ENCODE data around the gene SARNP.
A peak's percentile ranks its signal among the peaks of the same experiment; 100 is the strongest.

SARNP gene

DNA sequence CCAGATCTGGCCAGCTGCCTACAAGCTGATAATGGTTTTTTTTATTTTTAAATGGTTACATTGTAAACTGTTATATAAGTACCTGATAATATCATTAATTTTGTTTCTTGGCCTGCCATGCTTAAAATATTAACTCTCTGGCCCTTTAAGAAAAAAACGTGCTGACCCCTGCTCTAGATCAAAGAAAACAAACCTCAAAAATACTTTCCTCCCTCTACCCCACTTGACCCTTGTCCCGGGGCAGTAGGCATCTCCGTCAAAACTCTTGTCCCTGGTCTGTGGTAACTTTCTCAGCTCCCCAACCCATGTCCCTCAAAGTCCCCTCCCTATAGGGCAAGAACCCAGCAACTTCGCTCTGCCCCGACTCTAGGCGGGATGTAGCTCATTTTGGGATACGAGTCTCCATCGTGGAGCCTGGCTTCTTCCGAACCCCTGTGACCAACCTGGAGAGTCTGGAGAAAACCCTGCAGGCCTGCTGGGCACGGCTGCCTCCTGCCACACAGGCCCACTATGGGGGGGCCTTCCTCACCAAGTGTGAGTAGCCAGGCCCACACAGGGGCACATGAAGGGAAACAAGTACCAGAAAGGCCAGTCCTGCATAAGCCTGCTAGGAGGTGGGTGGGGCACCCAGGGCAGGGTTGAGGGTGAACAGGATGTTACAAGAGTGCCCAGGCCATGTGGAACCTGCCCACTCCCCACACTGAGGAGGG is 93.9 kb downstream of the SARNP start:
- DNase-seq, result no peak

DNA sequence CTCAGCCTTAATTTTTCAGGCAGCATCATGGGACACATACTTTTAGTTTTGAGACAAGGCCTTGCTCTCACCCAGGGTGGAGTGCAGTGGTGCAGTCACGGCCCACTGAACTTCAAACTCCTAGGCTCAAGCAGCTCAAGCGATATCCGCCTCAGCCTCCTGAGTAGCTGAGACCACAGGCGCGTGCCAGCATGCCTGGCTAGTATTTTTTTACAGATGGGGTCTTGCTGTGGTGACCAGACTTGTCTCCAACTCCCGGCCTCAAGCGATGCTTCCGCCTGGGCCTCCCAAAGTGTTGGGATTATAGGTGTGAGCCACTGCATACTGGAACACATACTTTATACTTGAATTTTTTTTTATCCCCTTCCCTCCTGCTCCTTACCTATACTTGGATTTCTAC is 94.6 kb downstream of the SARNP start:
- DNase-seq, result no peak

DNA sequence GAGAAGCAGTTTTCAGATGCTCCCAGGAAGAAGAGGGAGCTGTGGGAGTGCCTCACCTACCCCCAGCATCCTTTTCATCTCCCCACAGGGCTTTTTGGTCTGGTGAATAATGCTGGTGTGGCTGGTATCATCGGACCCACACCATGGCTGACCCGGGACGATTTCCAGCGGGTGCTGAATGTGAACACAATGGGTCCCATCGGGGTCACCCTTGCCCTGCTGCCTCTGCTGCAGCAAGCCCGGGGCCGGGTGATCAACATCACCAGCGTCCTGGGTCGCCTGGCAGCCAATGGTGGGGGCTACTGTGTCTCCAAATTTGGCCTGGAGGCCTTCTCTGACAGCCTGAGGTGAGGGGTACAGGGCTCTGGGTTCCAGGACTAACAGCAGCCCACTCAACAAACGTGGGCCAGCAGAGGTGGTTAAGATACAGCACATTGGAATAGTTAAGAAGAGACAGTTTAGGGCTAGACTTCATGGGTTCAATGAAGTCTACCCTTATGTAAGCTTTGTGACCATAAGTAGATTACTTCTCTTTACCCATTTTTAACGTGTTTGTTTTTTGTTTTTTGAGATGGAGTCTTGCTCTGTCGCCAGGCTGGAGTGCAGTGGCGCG is 95.8 kb downstream of the SARNP start:
- DNase-seq, result no peak

DNA sequence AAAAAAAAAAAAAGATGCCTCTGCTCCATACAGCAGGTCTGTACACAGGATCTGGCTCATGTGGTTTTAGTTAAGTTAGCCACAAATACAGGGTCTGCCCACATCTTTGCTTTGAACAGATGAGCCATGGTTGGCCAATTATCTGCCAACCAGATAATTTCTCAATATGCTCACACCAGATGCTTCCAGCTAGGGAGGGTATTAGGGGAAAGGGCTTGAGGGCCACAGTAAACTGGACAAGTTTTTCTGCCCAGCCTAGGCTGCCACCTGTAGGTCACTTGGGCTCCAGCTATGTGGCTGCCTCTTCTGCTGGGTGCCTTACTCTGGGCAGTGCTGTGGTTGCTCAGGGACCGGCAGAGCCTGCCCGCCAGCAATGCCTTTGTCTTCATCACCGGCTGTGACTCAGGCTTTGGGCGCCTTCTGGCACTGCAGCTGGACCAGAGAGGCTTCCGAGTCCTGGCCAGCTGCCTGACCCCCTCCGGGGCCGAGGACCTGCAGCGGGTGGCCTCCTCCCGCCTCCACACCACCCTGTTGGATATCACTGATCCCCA is 96.6 kb downstream of the SARNP start:
- DNase-seq, result peak; percentile 89

DNA sequence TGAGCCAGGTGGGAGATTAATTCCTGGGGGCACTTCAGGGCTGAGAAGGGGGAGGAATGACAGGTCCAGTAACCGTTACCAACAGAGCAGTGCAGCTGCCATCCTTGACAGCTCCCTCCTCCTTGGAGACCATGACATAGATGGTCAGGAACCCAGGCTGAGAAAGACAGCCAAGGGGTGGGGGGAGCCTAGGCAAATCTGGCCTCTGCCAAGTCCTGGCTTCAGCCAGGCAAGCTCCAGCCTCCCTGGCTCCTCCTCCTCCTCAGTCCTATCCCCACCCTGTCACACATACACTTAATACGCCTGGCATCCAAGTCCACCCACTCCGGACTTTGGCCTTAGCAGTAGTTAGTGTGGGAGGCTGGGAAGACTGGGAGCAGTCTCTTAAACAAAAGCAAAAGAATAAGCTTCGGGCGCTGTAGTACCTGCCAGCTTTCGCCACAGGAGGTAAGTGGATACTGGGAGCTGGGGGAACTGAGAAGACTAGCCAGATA is 97.4 kb downstream of the SARNP start, which contains the start of gene RDH5:
Gene RDH5 (plus strand): TSS at position 323 of the 494 bp plus-strand sequence. CDS start 792 bp downstream, outside the sequence.
- peak; percentile 84 for DNase-seq

DNA sequence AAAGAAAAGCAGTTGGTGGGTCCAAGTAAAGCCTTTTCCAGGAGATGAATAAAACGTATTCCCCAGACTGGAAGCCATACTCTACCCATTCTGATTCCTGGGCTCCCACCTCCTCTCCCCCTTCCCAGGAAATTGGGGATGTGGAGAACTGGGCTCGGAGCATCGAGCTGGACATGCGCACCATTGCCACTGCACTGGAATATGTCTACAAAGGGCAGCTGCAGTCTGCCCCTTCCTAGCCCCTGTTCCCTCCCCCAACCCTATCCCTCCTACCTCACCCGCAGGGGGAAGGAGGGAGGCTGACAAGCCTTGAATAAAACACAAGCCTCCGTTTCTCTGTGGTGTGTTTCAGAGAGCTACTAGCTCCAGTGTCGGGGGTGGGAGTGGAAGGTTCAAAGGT is 98.2 kb downstream of the SARNP start:
- no peak for DNase-seq

DNA sequence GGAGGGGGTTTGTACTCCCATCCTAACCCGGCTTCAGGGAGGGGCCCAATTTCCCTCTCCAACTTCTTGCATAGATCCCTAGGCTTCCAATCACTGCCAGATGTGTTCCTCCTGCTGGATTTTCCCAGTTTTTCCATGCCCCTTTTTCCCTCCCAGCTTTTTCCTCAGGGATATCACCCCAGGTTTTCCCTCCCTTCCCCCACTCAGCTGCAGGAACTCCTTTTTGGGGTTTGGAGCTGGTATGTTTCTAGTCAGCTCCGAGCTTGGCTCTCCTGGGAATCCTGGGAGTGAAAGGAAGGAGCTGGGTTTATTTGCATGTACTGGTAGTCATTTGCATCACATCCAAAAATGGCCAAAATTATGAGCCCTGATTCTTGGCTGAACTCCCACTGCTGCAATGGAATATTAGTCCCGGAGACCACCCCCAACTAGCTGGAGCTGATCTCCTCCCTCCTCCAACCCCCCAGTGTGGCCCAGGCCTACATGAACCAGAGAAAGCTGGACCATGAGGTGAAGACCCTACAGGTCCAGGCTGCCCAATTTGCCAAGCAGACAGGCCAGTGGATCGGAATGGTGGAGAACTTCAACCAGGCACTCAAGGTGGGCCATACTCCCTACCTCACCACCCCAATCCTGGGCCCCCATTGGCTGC is 98.8 kb downstream of the SARNP start:
- DNase-seq, result peak; percentile 72

DNA sequence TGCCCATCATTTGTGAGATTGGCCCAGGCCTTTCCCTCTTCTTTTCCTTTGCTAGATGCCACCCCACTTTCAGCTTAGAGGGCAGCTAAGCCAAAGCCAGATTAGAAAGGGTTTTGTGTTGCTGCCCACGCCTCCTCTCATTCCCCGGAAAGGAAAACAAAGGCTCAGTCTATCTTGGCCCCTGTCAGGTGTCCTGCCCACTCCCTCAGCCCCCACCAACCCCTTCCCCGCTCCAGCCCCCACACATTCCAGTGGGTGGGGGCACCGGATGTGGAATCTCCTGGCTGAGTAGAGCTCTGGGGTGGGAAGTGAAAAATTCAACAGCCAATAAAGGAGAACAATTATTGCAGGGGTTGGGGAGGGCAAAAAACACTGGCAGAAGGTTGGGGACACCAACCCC is 99.5 kb downstream of the SARNP start:
- no peak for DNase-seq

DNA sequence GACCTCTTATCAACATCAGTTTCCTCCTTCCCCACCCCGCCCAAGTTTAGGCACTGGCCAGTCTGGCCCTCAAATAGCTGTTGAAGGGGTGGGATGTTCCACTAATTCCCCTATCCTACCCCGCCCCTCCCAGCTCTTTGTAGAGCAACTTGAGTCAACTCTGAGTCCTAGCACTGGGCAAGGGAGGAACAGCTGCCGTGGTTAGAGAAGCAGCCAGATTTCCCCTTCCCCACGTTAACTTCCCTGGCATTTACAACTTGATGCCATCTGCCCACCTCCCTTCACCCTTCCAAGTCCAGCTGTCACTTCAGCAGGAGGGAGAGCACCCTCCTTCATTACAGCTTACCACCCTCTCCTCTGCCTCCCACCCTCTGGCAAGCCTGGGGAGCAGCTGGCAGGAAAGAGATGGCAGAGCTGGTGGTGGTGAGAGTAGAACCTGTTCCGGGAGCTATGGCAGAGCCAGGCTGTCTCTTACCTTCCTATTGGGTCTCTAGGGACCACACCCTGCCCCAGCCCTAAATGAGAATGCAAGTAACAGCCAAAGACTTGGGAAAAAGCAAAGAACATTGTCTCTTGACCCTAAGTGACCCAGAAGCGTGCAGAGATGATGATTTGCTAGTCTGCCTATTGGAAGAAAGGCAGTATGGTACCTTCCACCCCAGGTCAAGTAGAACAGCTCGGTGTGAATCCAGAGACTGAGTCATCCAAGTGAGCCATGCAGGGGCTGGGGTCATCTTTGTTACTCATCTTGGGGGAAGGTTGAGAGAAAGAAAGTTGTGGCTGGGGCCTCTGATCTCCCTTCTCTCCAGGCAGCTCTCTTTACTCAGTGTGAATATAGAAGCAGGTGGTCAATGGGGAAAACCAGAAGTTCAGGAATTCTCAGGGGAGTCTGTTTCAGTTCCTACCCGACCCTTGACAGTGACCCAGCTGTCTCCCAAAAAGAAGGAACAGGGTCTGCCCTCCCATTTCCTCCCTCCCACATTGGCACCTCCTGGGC is 100.2 kb downstream of the SARNP start:
- DNase-seq, result peak; percentile 67

DNA sequence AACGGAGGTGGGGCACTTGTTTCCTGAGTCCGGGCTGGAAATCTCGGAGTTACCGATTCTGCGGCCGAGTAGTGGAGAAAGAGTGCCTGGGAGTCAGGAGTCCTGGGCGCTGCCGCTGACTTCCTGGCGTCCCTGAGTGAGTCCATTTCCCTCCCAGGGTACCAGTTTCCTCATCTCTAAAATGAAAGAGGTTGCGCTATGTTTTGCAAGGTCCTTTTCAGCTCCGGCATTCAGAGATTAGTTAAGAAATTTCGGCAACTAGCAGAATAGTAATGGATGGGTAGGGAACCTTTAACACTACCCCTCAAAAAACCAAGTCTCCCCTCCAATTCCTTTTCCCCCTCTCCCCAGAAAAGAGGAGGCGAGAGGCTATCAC is 101.0 kb downstream of the SARNP start:
- DNase-seq, result no peak

DNA sequence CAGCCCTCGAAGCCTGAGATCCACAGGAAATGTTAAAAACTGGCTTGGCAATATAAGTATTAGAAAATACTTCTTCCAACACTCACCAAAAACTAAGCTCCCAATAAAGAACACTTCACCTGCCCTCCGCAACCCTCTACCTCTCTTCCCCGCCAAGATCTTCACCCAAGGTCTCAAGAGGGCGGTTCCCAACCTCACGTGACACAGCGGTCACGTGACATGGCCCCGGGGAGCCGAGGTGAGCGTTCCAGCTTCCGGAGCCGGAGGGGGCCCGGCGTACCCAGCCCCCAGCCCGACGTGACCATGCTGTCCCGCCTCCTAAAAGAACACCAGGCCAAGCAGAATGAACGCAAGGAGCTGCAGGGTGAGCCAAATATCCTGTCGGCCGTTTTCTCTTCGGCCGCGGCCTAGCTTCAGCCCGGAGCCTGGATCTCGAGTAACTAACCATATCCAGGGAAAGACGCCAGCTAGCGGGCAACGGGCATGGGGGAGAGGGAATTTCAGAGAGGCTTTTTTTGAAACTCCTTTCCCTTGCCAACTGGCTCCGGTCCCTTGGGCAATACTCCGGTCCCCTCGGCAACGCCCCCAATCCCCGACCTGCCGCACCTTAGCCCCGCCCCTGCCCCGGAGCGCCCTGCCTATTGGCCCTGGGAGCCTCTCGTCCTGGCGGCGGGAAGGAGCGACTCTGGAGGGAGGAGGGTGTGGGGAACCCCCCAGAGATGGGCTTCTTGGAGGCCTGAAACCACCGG is 101.5 kb downstream of the SARNP start, which contains the start of gene BLOC1S1:
Gene BLOC1S1 (plus strand): TSS at position 214 of the 749 bp plus-strand sequence. CDS start 6 bp downstream, at position 220.
- DNase-seq, result peak; percentile 95

DNA sequence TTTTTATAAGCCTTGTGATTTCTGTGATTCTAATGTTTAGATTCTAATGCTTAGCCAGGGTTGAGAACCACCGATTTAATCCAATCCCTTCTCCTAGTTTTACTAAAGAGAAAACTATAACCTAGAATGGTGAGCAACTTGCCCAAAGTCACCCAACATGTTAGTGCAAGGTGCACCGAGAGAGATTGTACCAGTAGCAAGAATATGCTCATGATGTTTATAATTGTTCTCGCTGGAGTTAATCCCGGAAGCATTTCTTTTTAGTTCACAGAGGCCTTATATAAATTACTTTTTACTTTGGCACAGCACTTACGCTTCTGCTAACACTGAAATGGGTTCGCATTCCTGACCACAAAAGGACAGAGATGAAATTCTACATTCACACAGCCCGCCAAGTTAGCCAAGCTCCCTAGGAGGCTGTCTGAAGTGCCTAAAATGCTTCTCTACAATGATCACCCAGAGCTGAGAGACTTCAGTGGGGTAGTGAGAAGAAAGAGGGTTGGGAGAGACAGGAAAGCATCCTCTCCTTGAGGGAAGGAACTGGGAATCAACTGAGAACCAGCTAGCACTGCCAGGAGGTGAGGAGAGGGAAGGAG is 102.3 kb downstream of the SARNP start:
- no peak for DNase-seq

DNA sequence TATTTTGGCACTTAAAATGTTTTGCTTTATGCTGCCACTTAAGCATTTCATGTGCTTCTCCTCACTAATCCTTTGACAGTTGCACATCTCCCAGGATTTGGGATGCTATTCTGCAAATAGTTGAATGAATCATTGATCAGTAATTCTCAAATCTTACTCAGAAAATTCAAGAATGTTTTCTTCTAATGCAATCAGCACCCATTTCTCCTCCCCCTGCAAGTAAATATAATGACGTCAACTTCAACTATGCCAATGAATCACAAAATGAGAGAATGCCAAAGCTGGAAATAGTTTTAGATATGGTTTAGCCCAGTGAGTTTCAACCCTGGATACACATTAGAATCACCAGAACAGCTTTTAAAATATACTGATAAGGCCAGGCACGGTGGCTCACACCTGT is 103.8 kb downstream of the SARNP start:
- DNase-seq, result peak; percentile 93

DNA sequence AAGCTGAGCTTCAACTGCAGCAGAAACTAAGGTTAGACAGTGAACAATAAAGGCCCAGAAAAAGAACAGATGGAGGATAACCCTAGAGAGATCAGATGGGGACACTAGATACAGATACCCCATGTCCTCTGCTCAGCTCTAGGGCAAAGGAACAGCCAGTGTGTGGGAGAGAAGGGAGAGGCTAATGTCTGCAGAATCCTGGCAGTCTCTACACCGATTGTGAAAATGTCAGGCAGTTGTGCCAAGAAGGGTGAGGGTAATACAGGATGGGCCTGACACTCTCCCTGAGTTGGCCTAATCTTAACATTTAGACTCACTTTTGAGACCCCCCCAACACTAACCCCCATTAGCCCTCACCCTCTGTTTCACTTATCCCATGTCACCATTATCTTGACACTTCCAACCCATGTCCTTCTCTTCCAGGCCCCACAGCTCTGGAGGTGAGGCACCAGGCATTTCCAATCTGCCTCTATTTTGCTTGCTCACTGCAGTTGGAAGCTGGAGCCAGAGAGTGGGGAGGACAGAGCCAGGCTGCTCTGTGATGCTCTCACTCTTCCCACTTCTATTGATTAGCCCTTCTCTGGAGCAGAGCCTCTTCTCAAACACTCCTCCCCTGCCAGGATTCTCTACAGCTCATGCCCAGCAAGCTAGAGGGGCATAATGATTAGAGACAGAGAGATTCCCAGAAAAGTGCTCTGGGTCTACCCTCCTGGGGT is 104.7 kb downstream of the SARNP start:
- DNase-seq, result no peak

DNA sequence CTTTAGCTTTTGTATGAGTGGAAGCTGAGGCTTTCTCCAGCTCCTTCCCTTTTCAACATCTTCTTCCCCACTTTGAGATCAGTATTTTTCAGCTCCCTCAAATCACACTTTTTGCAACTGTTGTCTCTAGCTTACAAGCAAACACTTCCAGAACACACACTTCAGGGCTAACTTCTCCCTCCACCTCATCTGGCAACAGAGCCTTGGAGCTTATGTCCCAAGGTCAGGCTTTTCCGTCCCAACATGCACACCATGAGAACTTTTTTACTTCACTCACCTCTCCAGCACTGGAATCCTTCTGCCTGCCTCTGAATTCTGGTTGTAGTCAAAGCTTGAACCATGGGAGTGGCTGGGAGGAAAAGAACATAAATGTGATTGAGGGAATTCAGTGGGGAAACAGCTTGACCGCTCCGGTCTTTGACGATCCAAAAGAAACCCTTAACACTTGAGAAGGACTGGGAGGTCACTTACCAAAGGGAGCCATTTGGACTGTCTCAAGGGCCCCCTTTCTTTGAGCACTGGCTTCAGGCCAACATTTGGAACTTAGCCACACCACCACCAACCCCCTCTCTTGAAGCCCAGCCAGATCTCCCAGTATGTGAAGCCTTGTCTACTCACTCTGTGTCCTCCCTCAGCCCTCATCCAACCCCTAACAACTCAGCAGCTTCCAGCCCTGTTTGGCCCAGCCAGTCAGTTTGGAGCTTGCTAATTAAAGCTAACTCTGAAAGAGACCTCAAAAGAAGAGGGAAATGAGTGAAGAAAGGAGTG is 105.6 kb downstream of the SARNP start:
- no peak for DNase-seq

DNA sequence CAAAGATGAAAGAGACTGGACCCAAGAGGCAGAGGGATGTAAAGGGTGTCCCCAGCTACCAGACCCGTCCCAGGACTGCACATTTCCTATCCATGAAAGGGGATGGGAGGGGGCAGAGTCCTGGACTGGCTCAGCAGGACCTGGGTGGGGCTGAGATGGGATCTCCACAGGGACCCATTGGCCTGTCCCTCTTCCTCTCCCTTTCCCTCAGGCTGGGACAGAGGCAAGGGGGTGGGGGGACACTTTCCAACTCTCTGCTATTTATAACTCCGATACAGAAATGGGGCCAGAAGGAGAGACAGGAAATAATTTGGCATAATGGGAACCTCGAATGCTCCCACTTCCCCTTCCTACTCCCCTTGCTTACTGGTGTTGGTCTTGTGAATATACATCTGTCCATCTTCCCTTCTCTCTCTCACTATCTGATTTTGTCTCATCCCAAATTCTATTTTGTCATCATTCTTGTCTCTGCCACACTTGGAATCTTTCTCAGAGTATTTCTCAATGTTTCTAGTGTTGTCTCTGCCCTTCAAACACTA is 108.8 kb downstream of the SARNP start:
- no peak for DNase-seq

DNA sequence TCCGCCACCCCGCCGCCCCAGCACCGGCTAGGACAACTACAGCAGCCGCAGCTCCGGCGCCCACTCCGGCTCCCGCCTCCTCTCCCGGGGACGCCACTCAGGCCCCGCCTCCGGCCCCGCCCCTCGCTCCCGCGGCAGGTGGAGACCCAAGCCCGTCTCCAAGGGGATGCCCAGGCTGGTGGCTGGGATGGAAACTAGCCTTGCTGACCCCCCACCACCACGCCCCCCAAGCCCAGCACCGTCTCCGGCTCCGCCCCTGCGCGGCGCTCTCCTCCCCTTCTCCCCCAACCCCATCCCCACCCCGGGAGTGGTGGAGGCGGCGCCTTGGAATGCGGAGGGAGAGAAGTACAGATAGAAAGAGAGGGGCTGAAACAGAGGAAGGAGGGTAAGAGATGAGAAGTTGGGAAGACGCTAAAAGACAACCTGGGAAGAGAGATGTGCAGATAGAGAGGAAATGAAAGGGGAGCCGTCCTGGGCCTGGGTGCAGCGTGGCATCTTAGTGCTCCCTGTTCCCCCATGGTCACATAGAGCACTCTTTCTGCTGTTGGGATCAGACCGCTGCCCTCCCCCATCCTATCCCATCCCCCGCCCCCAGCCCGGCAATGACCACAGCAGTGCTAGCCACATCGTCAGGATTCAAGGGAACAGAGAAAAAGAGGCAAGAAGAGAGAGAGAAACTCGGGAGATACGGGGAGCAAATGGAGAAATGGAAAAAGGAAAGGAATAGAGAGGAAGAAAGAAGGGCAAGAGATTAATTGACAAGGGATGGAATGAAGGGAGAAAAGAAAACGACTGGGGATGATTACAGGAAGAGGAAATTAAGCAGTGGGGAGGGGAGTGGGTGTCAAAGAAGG is 109.5 kb downstream of the SARNP start, which contains the start of gene ITGA7:
Gene ITGA7 (minus strand): TSS at position 64 of the 854 bp plus-strand sequence. CDS start 222 bp downstream, outside the sequence.
- peak; percentile 56 for DNase-seq

Data from fibroblast of skin of back (primary cell).